Body of pancreas (tissue), 4 donors: ENCODE data around the gene SLX4.

Source experiments
- POLR2A ChIP-seq, 3 donors: fragments of 450-650 bp; IDR thresholded peaks; one replicate each; pipeline ENCODE4 v1.6.1; 2016; ENCODE audit warnings: antibody characterized with exemption in 3 of 3, mild to moderate bottlenecking in 2 of 3
- TF ChIP-seq, protein P1 (sequence below), 7 experiments: fragments of 450-650 bp in 4 of 7; fragments of 200-600 bp in 3 of 7; sonication (generic) in 3 of 7; IDR thresholded peaks; one replicate each; pipeline ENCODE4 v1.5.1; 2016 to 2019; ENCODE audit warnings: antibody characterized with exemption in 7 of 7

GRCh38 chr16:3618769-3619141, 7.3 kb upstream of the SLX4 start:
- TF ChIP-seq, protein P1, sequence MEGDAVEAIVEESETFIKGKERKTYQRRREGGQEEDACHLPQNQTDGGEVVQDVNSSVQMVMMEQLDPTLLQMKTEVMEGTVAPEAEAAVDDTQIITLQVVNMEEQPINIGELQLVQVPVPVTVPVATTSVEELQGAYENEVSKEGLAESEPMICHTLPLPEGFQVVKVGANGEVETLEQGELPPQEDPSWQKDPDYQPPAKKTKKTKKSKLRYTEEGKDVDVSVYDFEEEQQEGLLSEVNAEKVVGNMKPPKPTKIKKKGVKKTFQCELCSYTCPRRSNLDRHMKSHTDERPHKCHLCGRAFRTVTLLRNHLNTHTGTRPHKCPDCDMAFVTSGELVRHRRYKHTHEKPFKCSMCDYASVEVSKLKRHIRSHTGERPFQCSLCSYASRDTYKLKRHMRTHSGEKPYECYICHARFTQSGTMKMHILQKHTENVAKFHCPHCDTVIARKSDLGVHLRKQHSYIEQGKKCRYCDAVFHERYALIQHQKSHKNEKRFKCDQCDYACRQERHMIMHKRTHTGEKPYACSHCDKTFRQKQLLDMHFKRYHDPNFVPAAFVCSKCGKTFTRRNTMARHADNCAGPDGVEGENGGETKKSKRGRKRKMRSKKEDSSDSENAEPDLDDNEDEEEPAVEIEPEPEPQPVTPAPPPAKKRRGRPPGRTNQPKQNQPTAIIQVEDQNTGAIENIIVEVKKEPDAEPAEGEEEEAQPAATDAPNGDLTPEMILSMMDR (IDR thresholded peaks at IDR 0.05): no peak
- no peak for TF ChIP-seq POLR2A (IDR thresholded peaks at IDR 0.05)
